Mesothelial cell of epicardium (in vitro differentiated cells): ENCODE measurements around the gene CEL. TPM values are rescaled to one million over a fixed set of nuclear protein-coding genes. Genes with fewer than 3 reads are reported as not detected.

ENCODE experiments used
- DNase-seq, 2 experiments: peaks; one replicate each; pipeline ENCODE4 v3.0.0; 2021; ENCODE audit warnings: low spot score in 2 of 2; ENCODE audit not compliant: unreplicated experiment in 2 of 2
- H3K27ac Mint-ChIP-seq: 2 replicates; pipeline ENCODE4 v1.8.0; 2021; ENCODE audit warnings: mixed read lengths
- H3K27me3 Mint-ChIP-seq: 2 replicates; pipeline ENCODE4 v1.8.0; 2021; ENCODE audit warnings: low read depth, mixed read lengths
- H3K36me3 Mint-ChIP-seq: 2 replicates; pipeline ENCODE4 v1.8.0; 2021; ENCODE audit warnings: mixed read lengths
- H3K4me1 Mint-ChIP-seq: 2 replicates; pipeline ENCODE4 v1.8.0; 2021; ENCODE audit warnings: mixed read lengths
- H3K4me3 Mint-ChIP-seq: 2 replicates; pipeline ENCODE4 v1.8.0; 2021; ENCODE audit warnings: mild to moderate bottlenecking, moderate library complexity, mixed read lengths
- H3K9me3 Mint-ChIP-seq: 2 replicates; pipeline ENCODE4 v1.8.0; 2021; ENCODE audit warnings: mixed read lengths
- CTCF ChIP-seq: fragments of 200-600 bp; sonication (generic); IDR thresholded peaks from one replicate; pipeline ENCODE4 v1.5.0; 2021; ENCODE audit warnings: antibody characterized with exemption; ENCODE audit not compliant: unreplicated experiment
- total RNA-seq: library from RNA; stranded (reverse); gene quantifications from 3 replicates; pipeline ENCODE4 v1.2.1, GENCODE V29; 2021

CEL gene
- total RNA-seq, 1 donor from 2014 or later = 5.0 TPM

GRCh38 chr9:133094842-133095393, 33.1 kb downstream of the CEL start:
- no peaks in the 10 kb centered on the region for H3K27me3 Mint-ChIP-seq
- peak; percentile 68 for TF ChIP-seq CTCF
- H3K4me3 Mint-ChIP-seq = no peak overlapping the region
- H3K4me1 Mint-ChIP-seq = no peaks in the 10 kb centered on the region
- peaks cover 58% of the 10 kb centered on the region for H3K36me3 Mint-ChIP-seq
- no peak overlapping the region for H3K27ac Mint-ChIP-seq
- H3K9me3 Mint-ChIP-seq = peaks cover 30% of the 10 kb centered on the region
- no peak for DNase-seq

- TF ChIP-seq CTCF = no peak
- H3K4me1 Mint-ChIP-seq = no peaks in the 10 kb centered on the region
- H3K36me3 Mint-ChIP-seq = peaks cover 69% of the 10 kb centered on the region
- H3K4me3 Mint-ChIP-seq = no peak overlapping the region
- peaks cover 24% of the 10 kb centered on the region for H3K9me3 Mint-ChIP-seq
- H3K27me3 Mint-ChIP-seq = no peaks in the 10 kb centered on the region
- DNase-seq = no peak
- H3K27ac Mint-ChIP-seq = no peak overlapping the region
These were observed 36.4 kb downstream of the CEL start for GRCh38 chr9:133098104-133098754.

GRCh38 chr9:133098871-133099270, 37.1 kb downstream of the CEL start:
- Mint-ChIP-seq H3K4me1 (no peaks in the 10 kb centered on the region), H3K4me3 (no peak overlapping the region), H3K27me3 (no peaks in the 10 kb centered on the region), H3K27ac (no peak overlapping the region), H3K9me3 (peaks cover 20% of the 10 kb centered on the region), H3K36me3 (peaks cover 65% of the 10 kb centered on the region)
- DNase-seq = no peak
- no peak for TF ChIP-seq CTCF

DNA sequence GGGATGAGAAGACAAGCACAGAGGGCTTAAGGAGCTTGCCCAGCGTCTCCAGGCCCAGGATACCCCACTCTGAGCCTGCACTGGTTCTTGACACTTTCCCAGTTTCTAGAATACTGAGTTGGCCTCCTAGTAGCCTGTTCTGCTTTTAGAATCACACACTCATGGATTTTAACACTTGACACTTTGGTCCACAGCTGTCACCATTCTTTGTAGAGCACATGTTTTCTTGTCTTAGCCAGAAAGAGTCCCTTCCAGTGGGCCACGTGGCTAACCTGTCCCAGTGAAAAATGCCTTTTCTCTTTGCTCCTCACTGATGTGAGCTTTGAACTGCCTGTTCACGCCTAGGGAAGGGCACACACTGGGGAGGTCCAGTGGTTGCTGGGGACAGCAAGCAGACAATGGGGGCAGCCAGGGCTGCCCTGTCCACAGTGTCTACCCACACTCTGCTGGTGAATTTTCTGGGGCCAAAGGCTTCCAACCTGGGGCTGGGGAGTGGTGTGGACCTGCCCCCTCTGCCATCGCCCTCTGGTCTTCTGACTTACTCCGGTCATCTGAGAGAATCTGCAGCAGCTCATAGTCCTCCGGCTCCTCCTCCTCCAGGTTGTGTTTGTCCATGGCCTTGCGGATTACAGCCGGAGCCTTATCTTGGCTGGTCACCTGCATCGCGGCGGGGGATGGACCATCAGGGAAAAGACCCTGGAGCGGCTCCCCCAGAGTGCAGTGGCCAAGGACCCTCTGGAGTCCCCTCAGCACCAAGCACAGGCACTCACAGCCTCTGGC, 38.1 kb downstream of the CEL start:
- Mint-ChIP-seq H3K4me1 (no peaks in the 10 kb centered on the region), H3K36me3 (peaks cover 62% of the 10 kb centered on the region), H3K27me3 (no peaks in the 10 kb centered on the region), H3K4me3 (no peak overlapping the region), H3K27ac (no peak overlapping the region), H3K9me3 (peaks cover 17% of the 10 kb centered on the region)
- no peak for DNase-seq
- TF ChIP-seq CTCF = no peak

DNA sequence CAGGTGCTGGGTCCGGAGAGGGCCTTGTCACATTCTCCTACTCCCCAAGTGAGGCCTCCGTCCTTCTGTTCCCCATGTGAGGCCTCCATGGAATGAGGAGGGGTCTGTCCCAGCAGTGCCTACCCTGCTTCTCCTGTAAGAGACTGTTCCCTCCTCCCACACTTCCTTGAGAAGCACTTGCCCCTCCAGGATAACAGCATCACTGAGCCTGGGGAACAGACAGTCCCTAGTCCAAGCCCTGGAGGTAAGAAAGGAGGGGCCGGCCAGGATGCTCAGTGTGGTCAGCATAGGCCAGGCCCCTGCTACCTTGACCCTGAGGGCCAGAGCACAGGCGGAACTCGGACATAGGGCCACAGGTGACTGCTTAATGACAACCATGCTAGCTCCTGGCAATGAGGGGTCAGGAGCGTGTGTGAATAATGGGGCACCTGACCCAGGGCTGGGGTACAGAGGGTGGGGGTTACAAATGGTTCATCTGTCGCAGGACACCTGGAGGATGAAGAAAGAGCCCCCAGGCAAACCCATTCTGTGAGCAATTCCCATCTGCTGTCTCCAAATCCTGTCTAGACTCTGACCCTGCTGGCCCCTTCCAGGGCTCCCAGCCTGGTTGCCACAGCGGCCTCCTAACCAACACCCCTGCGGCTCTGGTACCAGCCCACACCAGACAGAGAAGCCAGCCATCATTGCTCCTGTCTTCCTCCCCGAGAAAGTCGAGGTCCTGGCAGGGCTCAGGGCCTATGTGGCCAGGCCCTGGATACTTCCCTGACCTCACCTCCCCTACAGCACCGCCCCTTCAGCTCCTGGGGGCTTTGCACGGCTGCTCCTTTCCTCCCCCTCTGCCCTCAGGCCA, 39.0 kb downstream of the CEL start:
- Mint-ChIP-seq H3K27me3 (no peaks in the 10 kb centered on the region), H3K4me1 (no peaks in the 10 kb centered on the region), H3K27ac (no peak overlapping the region), H3K4me3 (no peak overlapping the region), H3K36me3 (peaks cover 55% of the 10 kb centered on the region), H3K9me3 (peaks cover 12% of the 10 kb centered on the region)
- TF ChIP-seq CTCF = no peak
- no peak for DNase-seq
